ENCODE results near the gene ADGRV1. TPM values are rescaled to one million over a fixed set of nuclear protein-coding genes. Genes with fewer than 3 reads are reported as not detected.

The ADGRV1 gene
- total RNA-seq, 1 experiment from 2014 or later = 64.8 TPM

DNA sequence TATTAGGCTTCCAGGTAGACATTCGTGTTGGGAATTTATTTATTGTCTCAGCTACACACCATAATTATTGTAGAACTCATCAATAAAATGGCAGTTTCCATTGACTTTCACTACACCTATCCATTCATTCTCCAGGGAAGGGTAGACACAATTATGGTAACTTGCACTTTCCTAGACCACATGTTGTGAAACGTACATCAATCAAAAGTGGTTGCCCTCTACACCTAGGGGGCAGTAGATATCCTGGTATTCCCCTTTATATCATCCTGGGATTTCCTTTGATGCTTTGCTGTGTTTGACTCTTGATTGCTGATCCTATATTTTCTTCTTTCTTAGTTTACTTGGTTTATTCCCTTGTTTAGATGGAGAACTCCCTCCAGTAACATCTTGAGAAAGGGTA, 47.9 kb downstream of the ADGRV1 start:
- no peak overlapping the region for H3K14ac ChIP-seq (ENCODE audit: insufficient read depth, low read length)
- H3K79me2 ChIP-seq (ENCODE audit: insufficient read depth, low read length) = peaks cover 4% of the 10 kb centered on the region; the same call in 1 of the 2 replicates
- H2BK5ac ChIP-seq (ENCODE audit: insufficient read length, low read length) = no peak overlapping the region
- H3K23me2 ChIP-seq (ENCODE audit: insufficient read length, low read depth, low read length, poor library complexity, severe bottlenecking) = no peaks in the 10 kb centered on the region
- no peak overlapping the region for H3K56ac ChIP-seq (ENCODE audit: insufficient read length, low read depth, low read length)
- no peaks in the 10 kb centered on the region for H4K20me1 ChIP-seq (ENCODE audit: control insufficient read depth, insufficient read depth, insufficient read length)
- peaks cover 0 to 12% (median 3%) of the 10 kb centered on the region in 3 experiments; a peak in 1 of 7 replicates for H3K36me3 Mint-ChIP-seq (ENCODE audit: insufficient read depth in 1 of 3, low read depth in 3 of 3)
- no peak overlapping the region for H3K4ac ChIP-seq (ENCODE audit: low read depth, low read length)
- no peak overlapping the region for H3K27ac Mint-ChIP-seq
- no peak overlapping the region for H3K9ac ChIP-seq (ENCODE audit: extremely low read depth, insufficient read length, low read length)
- H3K18ac ChIP-seq (ENCODE audit: insufficient read length, low read depth, low read length) = no peak overlapping the region
- no CpG with 5 or more reads among the region's 2 CpGs for WGBS (ENCODE audit: extremely low coverage, insufficient read length, low lambda C conversion rate)
- H4K91ac ChIP-seq (ENCODE audit: insufficient read length, low read depth, low read length) = no peak overlapping the region
- H3K9me3 ChIP-seq (ENCODE audit: control insufficient read depth, low read depth, low read length) = no peaks in the 10 kb centered on the region
- DNase-seq = no peak
- no peak overlapping the region for H4K5ac ChIP-seq (ENCODE audit: insufficient read length, low read depth, low read length)
- H2AK5ac ChIP-seq (ENCODE audit: insufficient read length, low read length) = no peak overlapping the region
- H3K4me3 Mint-ChIP-seq = no peak overlapping the region
- H3K79me1 ChIP-seq (ENCODE audit: insufficient read depth, low read depth, low read length, poor library complexity, severe bottlenecking) = no peaks in the 10 kb centered on the region
- H3K4me1 ChIP-seq (ENCODE audit: insufficient read depth, low read length) = peaks cover 2% of the 10 kb centered on the region; the same call in 1 of the 2 replicates
- no peak overlapping the region for H2BK12ac ChIP-seq (ENCODE audit: insufficient read length, low read depth, low read length)
- H2BK15ac ChIP-seq (ENCODE audit: low read depth, low read length) = no peak overlapping the region
- no peak overlapping the region for H3T11ph ChIP-seq (ENCODE audit: low read length)
- no peaks in the 10 kb centered on the region for H3K27me3 ChIP-seq (ENCODE audit: insufficient read depth, low read length)
- peak; percentile 75 for TF ChIP-seq CTCF (conservative IDR thresholded peaks at IDR 0.05)
- no peak overlapping the region for H2BK20ac ChIP-seq (ENCODE audit: low read depth, low read length, poor library complexity, severe bottlenecking)
- no peaks in the 10 kb centered on the region for H3K27me3 Mint-ChIP-seq (ENCODE audit: low read depth)
- H3K4me1 Mint-ChIP-seq = peaks cover 10 to 15% of the 10 kb centered on the region in 2 experiments
- no peak overlapping the region for H4K8ac ChIP-seq (replicated peaks; ENCODE audit: insufficient read length, low read depth, low read length)
- H3K9me3 Mint-ChIP-seq = no peaks in the 10 kb centered on the region
- H2BK120ac ChIP-seq (ENCODE audit: low read depth, low read length, poor library complexity, severe bottlenecking) = no peak overlapping the region
- H3K4me2 ChIP-seq (ENCODE audit: insufficient read depth, insufficient read length, low read length) = no peak overlapping the region
- no peak overlapping the region for H3K27ac ChIP-seq (ENCODE audit: insufficient read length, low read depth, low read length)
- no peak overlapping the region for H2AFZ ChIP-seq (ENCODE audit: low read length)
- H3K23ac ChIP-seq (ENCODE audit: insufficient read length, low read depth, low read length) = no peak overlapping the region

Measured in H9 (cell line).